ENCODE results near the gene STPG3.
"Not testable (repeated sequence)": the region's sequence is repeated elsewhere in the genome, so short reads cannot be mapped to it uniquely, and the experiment has no call there.

The STPG3 gene

DNA sequence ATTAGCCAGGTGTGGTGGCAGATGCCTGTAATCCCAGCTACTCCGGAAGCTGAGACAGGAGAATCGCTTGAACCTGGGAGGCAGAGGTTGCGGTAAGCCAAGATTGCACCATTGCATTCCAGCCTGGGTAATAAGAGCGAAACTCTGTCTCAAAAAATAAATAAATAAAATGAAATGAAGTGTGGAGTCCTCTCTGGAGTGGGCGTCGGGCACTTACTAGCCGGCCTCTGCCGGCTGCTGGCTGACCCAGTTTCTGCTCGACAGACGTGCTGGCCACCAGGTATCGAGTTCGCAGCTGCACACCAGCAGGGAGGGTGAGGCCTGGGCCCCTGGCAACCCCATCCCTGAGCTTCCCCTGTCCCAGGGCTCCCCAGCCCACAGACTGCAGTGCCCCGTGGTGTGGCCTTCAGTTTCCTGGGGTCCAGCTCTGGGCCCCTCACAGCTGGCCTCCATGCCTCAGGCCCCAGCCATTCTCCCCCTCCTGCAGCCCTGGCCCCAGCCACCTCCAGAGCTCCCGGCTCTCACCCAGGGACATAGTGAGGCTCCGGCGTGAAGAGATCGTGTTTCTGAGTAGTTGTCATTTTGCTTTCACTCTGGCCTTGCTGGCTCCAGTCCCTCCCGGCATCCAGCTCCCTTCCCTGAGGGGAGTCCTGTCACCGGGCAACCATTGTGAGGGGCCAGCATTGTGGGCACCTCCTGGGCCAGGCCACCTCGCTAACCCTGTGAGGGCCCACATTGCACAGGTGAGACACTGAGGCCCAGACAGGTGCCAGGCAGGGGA is 3.8 kb upstream of the STPG3 start:
- DNase-seq, result no peak

DNA sequence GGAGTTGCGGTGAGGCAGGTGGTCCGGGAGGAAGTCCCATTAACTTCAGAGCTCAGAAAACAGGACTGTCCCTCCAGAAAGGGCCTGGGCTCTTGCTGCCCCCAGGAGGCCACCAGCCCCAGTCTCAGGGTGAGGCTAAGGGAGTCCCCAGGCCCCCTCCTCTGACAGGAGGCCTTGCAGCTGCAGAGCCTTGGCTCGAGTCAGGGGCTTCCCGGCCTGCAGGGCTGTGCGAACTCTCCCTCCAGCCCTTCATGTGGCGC is 3.2 kb upstream of the STPG3 start:
- DNase-seq, result no peak

DNA sequence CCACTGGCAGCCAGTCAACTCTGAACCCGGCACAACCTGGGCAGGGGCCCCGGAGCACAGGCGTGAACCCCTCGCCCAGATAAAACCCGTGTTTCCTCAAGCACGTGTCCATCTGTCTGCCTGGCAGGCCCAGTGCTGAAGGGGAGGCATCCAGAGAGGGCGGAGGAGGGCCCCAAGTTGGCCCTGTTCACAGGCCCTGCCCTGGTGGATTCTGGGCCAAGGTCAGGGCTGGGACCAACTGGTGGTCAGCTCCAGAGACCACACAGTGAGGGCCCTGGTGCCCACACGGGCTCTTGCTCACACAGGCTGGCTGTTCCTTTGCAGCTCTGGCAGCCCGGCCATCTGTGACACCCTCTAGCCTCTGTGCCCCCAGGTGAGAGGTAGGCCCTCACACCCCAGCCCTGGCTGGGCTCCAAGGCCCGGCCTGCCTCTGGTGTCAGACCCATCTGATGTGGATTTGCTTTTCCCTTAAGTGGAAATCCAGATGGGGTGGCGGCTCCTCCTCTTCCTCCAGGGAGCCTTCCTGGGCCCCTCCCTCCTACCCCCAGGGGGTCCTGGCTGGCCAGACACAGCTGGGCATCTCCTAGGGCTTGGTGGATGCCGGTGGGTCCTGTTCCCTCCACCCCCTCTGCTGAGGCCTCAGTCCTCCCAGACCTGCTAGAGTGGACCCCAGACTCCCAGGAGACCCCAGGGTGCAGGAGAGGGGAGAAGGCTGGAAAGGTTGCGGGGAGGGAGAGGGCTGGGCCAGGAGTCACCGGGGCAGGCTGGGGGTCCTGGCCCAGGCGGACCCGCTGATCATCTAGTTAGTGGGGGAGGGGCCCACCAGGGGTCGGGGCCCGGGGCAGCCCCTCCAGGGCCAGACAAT is 525 bp upstream of the STPG3 start:
- no peak for DNase-seq

GRCh38 chr9:137251490-137252268 is 593 bp downstream of the STPG3 start:
- DNase-seq, result no peak

- DNase-seq, result no peak
These were observed 1.7 kb downstream of the STPG3 start for GRCh38 chr9:137252555-137253506.

- DNase-seq, result no peak
These were observed 2.9 kb downstream of the STPG3 start for GRCh38 chr9:137253717-137254623.

DNA sequence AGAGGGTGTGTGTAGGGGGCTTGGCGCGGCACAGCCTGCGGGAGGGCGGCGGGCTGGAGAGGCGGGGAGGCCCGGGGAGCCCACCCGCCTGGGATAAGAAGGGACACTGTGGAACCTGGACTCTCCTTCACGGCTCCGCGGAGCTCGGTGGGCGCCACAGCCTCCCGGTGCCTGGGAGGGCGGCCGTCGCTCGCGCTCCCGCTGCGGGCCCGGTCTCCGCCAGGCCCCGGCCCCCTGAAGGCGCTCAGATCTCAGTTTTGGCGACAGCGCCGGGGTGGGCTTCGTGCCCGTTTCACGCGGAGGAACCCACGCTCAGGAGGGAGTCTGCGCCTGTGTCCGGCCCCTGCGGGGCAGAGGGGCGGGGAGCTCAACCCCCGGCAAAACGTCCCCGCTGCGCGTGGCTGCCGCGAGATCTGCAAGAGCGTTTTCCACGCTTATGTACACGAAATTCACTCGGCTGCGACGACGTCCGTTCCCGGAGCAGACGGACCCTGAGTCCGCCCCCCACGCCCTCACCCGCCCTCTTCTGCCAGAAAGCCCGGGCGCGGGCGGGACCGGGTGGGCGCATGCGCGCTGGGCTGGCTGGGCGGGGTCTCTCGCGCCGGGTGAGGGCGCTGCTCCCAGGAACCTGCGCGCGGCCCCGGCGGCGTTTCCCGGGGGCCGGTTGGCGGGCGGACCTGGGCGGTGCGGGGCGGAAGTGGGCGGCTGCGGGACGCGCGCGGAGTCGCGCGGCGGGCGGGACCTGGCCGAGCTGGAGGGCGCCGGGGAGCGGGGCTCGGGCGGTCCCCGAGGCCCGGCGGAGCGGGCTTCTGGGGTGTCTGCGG is 3.8 kb downstream of the STPG3 start, which contains the start of gene NELFB:
TSS of gene NELFB (plus strand) at position 704 of the 824 bp plus-strand sequence.
- peak; percentile 93 to 96 for DNase-seq

GRCh38 chr9:137255448-137256114 is 4.5 kb downstream of the STPG3 start:
- no peak for DNase-seq

DNA sequence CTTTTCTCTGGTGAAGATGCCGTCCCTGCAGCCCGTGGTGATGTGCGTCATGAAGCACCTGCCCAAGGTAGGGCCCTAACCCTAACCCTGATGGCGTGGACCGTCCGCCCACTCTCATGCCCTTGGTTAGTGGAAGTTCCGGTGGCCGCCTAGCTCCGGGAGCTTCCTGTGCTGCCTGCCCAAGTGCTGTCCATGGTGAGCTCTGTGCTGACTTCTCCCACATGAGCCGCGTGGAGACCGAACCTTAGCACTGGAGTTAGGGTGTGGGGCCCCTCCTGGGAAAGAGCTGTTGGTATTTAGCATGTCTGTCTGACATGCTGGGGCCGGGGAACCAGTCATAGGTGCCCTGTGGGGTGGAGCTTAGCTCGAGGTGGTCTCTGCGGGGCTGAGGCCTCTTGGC is 5.3 kb downstream of the STPG3 start:
- no peak for DNase-seq

DNA sequence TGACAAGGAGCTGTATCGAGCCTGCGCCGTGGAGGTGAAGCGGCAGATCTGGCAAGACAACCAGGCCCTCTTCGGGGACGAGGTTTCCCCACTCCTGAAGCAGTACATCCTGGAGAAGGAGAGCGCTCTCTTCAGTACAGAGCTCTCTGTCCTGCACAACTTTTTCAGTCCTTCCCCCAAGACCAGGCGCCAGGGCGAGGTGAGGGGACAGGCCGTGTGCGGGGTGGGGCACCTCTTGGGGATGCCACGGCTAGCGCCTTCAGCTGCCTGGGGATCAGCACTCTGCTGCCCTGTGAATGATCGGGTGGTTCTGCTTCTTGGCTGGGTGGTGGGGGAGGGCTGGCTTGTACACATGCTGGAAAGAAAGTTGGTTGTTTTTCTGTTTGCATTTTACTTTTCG is 5.8 kb downstream of the STPG3 start:
- DNase-seq, result no peak

GRCh38 chr9:137262173-137262908 is 11.3 kb downstream of the STPG3 start:
- not testable (repeated sequence) for DNase-seq

DNA sequence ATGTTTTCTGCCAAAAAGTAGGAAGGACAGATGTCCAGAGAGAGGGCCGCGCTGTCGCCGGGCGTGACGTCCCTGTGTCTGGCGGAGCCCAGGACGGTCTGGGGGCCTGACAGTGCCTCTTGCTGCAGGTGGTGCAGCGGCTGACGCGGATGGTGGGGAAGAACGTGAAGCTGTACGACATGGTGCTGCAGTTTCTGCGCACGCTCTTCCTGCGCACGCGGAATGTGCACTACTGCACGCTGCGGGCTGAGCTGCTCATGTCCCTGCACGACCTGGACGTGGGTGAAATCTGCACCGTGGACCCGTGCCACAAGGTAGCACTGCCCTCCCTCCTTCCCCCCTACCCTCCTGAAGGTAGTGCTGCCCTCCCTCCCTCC is 11.8 kb downstream of the STPG3 start:
- DNase-seq, result no peak

GRCh38 chr9:137263506-137263905 is 12.4 kb downstream of the STPG3 start:
- DNase-seq, result no peak

DNA sequence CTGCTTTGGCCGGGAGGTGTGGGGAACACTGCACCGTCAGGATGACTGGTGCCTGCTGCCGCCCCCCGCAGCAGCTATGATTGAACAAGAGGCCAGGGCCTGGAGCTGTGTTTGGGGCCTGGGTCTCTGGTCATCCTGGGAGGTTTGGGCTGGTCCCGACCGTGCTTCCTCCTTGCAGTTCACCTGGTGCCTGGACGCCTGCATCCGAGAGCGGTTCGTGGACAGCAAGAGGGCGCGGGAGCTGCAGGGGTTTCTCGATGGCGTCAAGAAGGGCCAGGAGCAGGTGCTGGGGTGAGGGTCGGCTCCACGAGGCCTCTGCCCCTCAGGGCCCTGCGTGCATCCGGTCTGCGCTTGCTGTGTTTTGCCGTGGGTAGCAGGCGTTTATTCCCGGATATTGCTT is 13.0 kb downstream of the STPG3 start:
- DNase-seq, result no peak

DNA sequence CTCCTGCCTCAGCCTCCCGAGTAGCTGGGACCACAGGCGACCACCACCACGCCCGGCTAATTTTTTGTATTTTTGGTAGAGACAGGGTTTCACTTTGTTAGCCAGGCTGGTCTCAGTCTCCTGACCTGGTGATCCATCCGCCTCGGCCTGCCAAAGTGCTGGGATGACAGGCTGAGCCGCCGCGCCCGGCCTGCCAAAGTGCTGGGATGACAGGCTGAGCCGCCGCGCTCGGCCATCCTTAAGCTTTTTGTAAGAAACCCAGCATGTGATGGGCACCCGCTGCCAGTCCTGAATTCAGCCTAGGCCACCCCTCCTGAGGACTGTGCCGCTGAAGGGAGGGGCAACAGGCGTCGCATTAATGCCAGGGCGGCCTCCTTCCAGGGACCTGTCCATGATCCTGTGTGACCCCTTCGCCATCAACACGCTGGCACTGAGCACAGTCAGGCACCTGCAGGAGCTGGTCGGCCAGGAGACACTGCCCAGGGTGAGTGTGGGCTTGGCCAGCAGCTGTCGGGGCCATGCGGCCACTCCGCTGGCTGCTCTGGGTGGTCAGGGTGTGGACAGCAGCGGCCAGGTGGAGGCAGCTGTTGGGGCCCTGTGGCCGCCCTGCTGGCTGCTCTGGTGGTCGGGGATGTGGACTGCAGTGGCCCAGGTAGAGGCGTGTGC is 14.5 kb downstream of the STPG3 start:
- DNase-seq, result no peak

DNA sequence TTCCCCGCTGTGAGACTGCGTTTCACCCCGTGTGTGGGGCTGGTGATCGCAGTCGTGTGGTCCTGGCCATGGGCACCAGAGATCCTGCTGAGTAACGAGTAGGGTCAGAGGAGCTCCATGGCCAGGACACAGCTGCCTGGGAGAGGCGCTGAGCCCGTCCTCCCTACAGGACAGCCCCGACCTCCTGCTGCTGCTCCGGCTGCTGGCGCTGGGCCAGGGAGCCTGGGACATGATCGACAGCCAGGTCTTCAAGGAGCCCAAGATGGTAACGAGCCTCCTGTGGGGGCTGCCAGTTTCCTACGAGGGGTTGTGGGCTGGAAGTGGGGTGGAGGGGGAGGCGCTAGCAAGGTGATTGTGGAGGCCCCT is 15.1 kb downstream of the STPG3 start:
- DNase-seq, result no peak

DNA sequence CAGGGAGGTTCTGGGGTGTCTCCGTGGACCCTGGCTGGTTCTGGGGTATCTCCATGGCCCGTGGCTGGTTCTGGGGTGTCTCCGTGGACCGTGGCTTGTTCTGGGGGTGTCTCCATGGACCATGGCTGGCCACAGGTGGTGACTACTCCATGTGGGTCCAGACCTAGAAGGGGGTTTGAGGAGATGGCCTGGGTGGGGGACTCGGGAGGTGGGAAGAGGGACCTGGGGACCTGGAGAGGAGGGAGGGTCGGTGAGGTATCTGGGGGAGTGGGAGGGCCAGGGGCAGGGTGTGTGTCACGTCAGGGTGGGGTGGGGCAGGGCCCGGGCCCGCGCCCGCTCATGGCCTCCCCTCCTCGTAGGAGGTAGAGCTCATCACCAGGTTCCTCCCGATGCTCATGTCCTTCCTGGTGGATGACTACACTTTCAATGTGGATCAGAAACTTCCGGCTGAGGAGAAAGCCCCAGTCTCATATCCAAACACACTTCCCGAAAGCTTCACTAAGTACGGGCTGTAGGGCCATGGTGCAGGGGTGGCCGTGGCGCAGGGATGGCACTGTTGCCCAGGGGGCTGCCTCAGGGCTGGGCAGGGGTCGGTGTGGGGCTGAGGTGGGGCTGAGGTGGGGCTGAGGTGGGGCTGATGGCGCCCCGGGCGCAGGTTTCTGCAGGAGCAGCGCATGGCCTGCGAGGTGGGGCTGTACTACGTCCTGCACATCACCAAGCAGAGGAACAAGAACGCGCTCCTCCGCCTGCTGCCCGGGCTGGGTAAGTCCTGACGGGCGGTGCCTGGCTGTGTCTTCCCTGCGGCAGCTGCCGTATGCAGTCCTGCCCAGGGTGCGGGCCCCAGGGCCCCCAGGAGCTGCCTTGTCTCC is 15.7 kb downstream of the STPG3 start:
- DNase-seq, result no peak
